Progenitor cell of endocrine pancreas (in vitro differentiated cells): Measurements from ENCODE around the gene FAF1. TPM values are rescaled to one million over a fixed set of nuclear protein-coding genes. Genes with fewer than 3 reads are reported as not detected.

Experiments
- DNase-seq: peaks from one replicate; pipeline ENCODE4 v3.0.0; 2021; ENCODE audit warnings: low spot score; ENCODE audit not compliant: unreplicated experiment
- H3K27ac Mint-ChIP-seq: 2 replicates; pipeline ENCODE4 v1.8.0; 2021; ENCODE audit warnings: mild to moderate bottlenecking, moderate library complexity, mixed read lengths
- H3K27me3 Mint-ChIP-seq: 2 replicates; pipeline ENCODE4 v1.8.0; 2021; ENCODE audit warnings: mixed read lengths
- H3K36me3 Mint-ChIP-seq: 2 replicates; pipeline ENCODE4 v1.8.0; 2022; ENCODE audit warnings: mixed read lengths; ENCODE audit not compliant: insufficient read depth
- H3K4me1 Mint-ChIP-seq: 2 replicates; pipeline ENCODE4 v1.8.0; 2021; ENCODE audit warnings: low read depth, mixed read lengths
- H3K4me3 Mint-ChIP-seq: 2 replicates; pipeline ENCODE4 v1.8.0; 2021; ENCODE audit warnings: low read depth, mild to moderate bottlenecking, moderate library complexity, mixed read lengths
- H3K9me3 Mint-ChIP-seq: 2 replicates; pipeline ENCODE4 v1.8.0; 2021; ENCODE audit warnings: low read depth, mixed read lengths
- total RNA-seq: library from RNA; stranded (reverse); gene quantifications from 2 replicates; pipeline ENCODE4 v1.2.1, GENCODE V29; 2021
- TF ChIP-seq, protein P1 (sequence below): fragments of 200-600 bp; sonication (generic); IDR thresholded peaks from one replicate; pipeline ENCODE4 v1.5.0; 2021; ENCODE audit warnings: antibody characterized with exemption, mild to moderate bottlenecking; ENCODE audit not compliant: unreplicated experiment

The FAF1 gene
- total RNA-seq, 1 donor from 2014 or later, result 49.0 TPM

- H3K27ac Mint-ChIP-seq, result no peak overlapping the region
- H3K9me3 Mint-ChIP-seq, result no peaks in the 10 kb centered on the region
- H3K36me3 Mint-ChIP-seq, result no peaks in the 10 kb centered on the region
- peaks cover 23% of the 10 kb centered on the region for H3K27me3 Mint-ChIP-seq
- H3K4me1 Mint-ChIP-seq, result no peaks in the 10 kb centered on the region
- DNase-seq, result no peak
- TF ChIP-seq, protein P1, sequence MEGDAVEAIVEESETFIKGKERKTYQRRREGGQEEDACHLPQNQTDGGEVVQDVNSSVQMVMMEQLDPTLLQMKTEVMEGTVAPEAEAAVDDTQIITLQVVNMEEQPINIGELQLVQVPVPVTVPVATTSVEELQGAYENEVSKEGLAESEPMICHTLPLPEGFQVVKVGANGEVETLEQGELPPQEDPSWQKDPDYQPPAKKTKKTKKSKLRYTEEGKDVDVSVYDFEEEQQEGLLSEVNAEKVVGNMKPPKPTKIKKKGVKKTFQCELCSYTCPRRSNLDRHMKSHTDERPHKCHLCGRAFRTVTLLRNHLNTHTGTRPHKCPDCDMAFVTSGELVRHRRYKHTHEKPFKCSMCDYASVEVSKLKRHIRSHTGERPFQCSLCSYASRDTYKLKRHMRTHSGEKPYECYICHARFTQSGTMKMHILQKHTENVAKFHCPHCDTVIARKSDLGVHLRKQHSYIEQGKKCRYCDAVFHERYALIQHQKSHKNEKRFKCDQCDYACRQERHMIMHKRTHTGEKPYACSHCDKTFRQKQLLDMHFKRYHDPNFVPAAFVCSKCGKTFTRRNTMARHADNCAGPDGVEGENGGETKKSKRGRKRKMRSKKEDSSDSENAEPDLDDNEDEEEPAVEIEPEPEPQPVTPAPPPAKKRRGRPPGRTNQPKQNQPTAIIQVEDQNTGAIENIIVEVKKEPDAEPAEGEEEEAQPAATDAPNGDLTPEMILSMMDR, result no peak
- H3K4me3 Mint-ChIP-seq, result no peak overlapping the region
Observed at GRCh38 chr1:50989694-50990093, 29.6 kb upstream of the FAF1 start.

GRCh38 chr1:50986653-50987052 is 26.6 kb upstream of the FAF1 start:
- TF ChIP-seq, protein P1, result no peak
- no peaks in the 10 kb centered on the region for H3K4me1 Mint-ChIP-seq
- no peaks in the 10 kb centered on the region for H3K36me3 Mint-ChIP-seq
- no peak for DNase-seq
- no peak overlapping the region for H3K4me3 Mint-ChIP-seq
- no peak overlapping the region for H3K27ac Mint-ChIP-seq
- H3K9me3 Mint-ChIP-seq, result no peaks in the 10 kb centered on the region
- peaks cover 50% of the 10 kb centered on the region for H3K27me3 Mint-ChIP-seq

- Mint-ChIP-seq H3K27ac (no peak overlapping the region), H3K4me3 (no peak overlapping the region), H3K9me3 (no peaks in the 10 kb centered on the region), H3K27me3 (peaks cover 61% of the 10 kb centered on the region), H3K36me3 (no peaks in the 10 kb centered on the region), H3K4me1 (no peaks in the 10 kb centered on the region)
- DNase-seq, result no peak
- TF ChIP-seq, protein P1, result no peak
Observed at GRCh38 chr1:50985094-50985493, 25.0 kb upstream of the FAF1 start.

DNA sequence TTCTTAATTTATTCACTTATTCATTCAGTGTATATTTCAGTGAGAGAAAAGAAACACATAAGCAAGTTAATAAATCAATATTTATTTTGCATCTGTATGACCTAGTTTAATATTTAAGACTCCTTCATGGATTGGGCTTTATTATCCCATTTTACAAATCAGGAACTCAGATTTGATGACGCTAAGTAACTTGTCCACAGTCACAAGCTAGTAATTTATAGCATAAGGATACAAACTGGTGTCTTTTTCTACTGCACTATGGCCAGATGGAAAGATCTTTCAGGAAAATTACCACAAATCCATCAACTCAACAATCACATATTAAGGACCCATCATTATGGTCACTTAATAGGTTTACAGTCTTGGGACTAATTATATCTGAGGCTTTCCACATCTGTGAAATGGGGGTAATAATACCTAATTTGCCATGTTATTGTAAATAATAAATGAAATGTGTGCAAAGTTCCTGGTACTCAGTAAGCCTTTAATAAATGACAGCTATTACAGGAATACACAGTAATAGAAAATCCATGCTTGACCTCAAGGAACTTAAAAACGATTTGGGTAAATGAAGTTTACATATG is 23.2 kb upstream of the FAF1 start:
- Mint-ChIP-seq H3K27me3 (peaks cover 76% of the 10 kb centered on the region), H3K9me3 (no peaks in the 10 kb centered on the region), H3K4me3 (no peak overlapping the region), H3K4me1 (no peaks in the 10 kb centered on the region), H3K27ac (no peak overlapping the region), H3K36me3 (no peaks in the 10 kb centered on the region)
- no peak for DNase-seq
- TF ChIP-seq, protein P1, result no peak

DNA sequence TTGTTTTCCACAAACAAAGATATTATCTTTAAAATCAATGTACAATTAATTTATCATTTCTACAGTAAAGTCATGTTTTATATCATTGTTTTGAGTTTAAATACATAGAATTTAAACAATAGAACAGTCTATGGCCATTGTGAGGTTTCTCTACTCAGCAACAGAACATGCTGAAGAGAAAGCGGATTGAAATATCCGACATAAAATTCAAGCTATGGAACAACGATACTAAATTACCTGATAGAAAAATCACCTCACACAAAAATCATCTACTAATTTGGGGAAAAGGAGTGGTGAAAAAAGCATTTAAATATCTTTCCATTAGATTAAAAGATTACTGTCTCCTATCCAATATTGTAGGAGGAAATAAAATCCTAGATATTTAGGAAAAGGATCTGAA is 22.5 kb upstream of the FAF1 start:
- TF ChIP-seq, protein P1, result no peak
- Mint-ChIP-seq H3K4me1 (no peaks in the 10 kb centered on the region), H3K36me3 (no peaks in the 10 kb centered on the region), H3K27ac (no peak overlapping the region), H3K4me3 (no peak overlapping the region), H3K27me3 (peaks cover 80% of the 10 kb centered on the region), H3K9me3 (no peaks in the 10 kb centered on the region)
- DNase-seq, result no peak
